D721Med (cell line): Measurements from ENCODE around the gene CHST8.

ENCODE experiments used
- DNase-seq: peaks from one replicate; pipeline ENCODE4 v3.0.0; 2011; ENCODE audit warnings: low spot score; ENCODE audit not compliant: insufficient read length
- FAIRE-seq: peaks from 2 replicates; lab custom pipeline; 2011; peaks lifted over from hg19 to GRCh38; lab: Jason Lieb, UNC
- CTCF ChIP-seq: IDR thresholded peaks from 2 replicates; pipeline ENCODE4 v1.5.1; 2012; ENCODE audit warnings: mild to moderate bottlenecking, control low read depth; ENCODE audit not compliant: insufficient read depth; ENCODE audit errors: missing control alignments

Gene CHST8

GRCh38 chr19:33770107-33770506 is 148.4 kb downstream of the CHST8 start:
- DNase-seq, result no peak
- TF ChIP-seq CTCF, result no peak
- FAIRE-seq, result no peak

GRCh38 chr19:33771384-33772101 is 149.8 kb downstream of the CHST8 start:
- DNase-seq (peak; percentile 90), FAIRE-seq (no peak)
- TF ChIP-seq CTCF, result peak; percentile 88

GRCh38 chr19:33772102-33772857 is 150.5 kb downstream of the CHST8 start:
- TF ChIP-seq CTCF, result no peak
- no peak for FAIRE-seq
- DNase-seq, result no peak

- TF ChIP-seq CTCF, result no peak
- no peak for DNase-seq
- FAIRE-seq, result no peak
Observed at GRCh38 chr19:33772858-33773180, 151.1 kb downstream of the CHST8 start.

GRCh38 chr19:33773704-33774624 is 152.2 kb downstream of the CHST8 start:
- DNase-seq (no peak), FAIRE-seq (no peak)
- no peak for TF ChIP-seq CTCF

- no peak for DNase-seq
- TF ChIP-seq CTCF, result no peak
- no peak for FAIRE-seq
Observed at GRCh38 chr19:33774751-33775150, 153.0 kb downstream of the CHST8 start.
